ENCODE results near the gene SLC22A31.
A peak's percentile ranks its signal among the peaks of the same experiment; 100 is the strongest.

SLC22A31 gene

GRCh38 chr16:89179656-89180315 is 20.6 kb downstream of the SLC22A31 start:
- ATAC-seq, result no peak
- TF ChIP-seq ZC3H10 (CRISPR knock-in tag; IDR thresholded peaks at IDR 0.05), result no peak
- TF ChIP-seq ZFP30 (CRISPR knock-in tag; IDR thresholded peaks at IDR 0.05), result no peak
- no peak for TF ChIP-seq BACH2 (CRISPR knock-in tag; IDR thresholded peaks at IDR 0.05; ENCODE audit: borderline replicate concordance)
- no peak for TF ChIP-seq POU6F1 (CRISPR knock-in tag; IDR thresholded peaks at IDR 0.05; ENCODE audit: borderline replicate concordance, low read depth)
- TF ChIP-seq ZNF70 (CRISPR knock-in tag; IDR thresholded peaks at IDR 0.05), result no peak
- TF ChIP-seq CSDC2 (CRISPR knock-in tag; IDR thresholded peaks at IDR 0.05), result no peak
- TF ChIP-seq TOX (CRISPR knock-in tag; IDR thresholded peaks at IDR 0.05; ENCODE audit: borderline replicate concordance), result no peak
- TF ChIP-seq CSRNP3 (CRISPR knock-in tag; IDR thresholded peaks at IDR 0.05), result no peak
- TF ChIP-seq CREB5 (CRISPR knock-in tag; IDR thresholded peaks at IDR 0.05; ENCODE audit: low read depth), result no peak
- no peak for TF ChIP-seq ARNTL (CRISPR knock-in tag; IDR thresholded peaks at IDR 0.05; ENCODE audit: borderline replicate concordance, low read depth)
- TF ChIP-seq ZFP3 (CRISPR knock-in tag; IDR thresholded peaks at IDR 0.05), result no peak

GRCh38 chr16:89179148-89179484 is 21.2 kb downstream of the SLC22A31 start:
- no peak for ATAC-seq
- TF ChIP-seq ZFP3 (CRISPR knock-in tag; IDR thresholded peaks at IDR 0.05) (no peak), CSDC2 (CRISPR knock-in tag; IDR thresholded peaks at IDR 0.05) (no peak), ZNF70 (CRISPR knock-in tag; IDR thresholded peaks at IDR 0.05) (no peak)

GRCh38 chr16:89178453-89179147 is 21.7 kb downstream of the SLC22A31 start:
- TF ChIP-seq PPARA (CRISPR knock-in tag; IDR thresholded peaks at IDR 0.05; ENCODE audit: borderline replicate concordance) (no peak), TOX (CRISPR knock-in tag; IDR thresholded peaks at IDR 0.05; ENCODE audit: borderline replicate concordance) (no peak), ESRRG (CRISPR knock-in tag; IDR thresholded peaks at IDR 0.05) (no peak), TCF4 (CRISPR knock-in tag; IDR thresholded peaks at IDR 0.05; ENCODE audit: borderline replicate concordance) (no peak), ZFP3 (CRISPR knock-in tag; IDR thresholded peaks at IDR 0.05) (no peak), PATZ1 (CRISPR knock-in tag; IDR thresholded peaks at IDR 0.05; ENCODE audit: borderline replicate concordance) (no peak), CSDC2 (CRISPR knock-in tag; IDR thresholded peaks at IDR 0.05) (no peak), RARB (CRISPR knock-in tag; IDR thresholded peaks at IDR 0.05) (no peak), OSR1 (CRISPR knock-in tag; IDR thresholded peaks at IDR 0.05) (no peak), CREB5 (CRISPR knock-in tag; IDR thresholded peaks at IDR 0.05; ENCODE audit: low read depth) (no peak), GLIS3 (CRISPR knock-in tag; IDR thresholded peaks at IDR 0.05) (no peak)
- ATAC-seq, result 0 out of 3 replicates have a peak, but pooled peaks have one; percentile 10

- ATAC-seq, result no peak
- no peak for TF ChIP-seq PPARA (CRISPR knock-in tag; IDR thresholded peaks at IDR 0.05; ENCODE audit: borderline replicate concordance)
Measured at GRCh38 chr16:89177501-89177900, 22.8 kb downstream of the SLC22A31 start.
